ENCODE results near the gene RPL37. TPM values are rescaled to one million over a fixed set of nuclear protein-coding genes. Genes with fewer than 3 reads are reported as not detected.
"Not testable (repeated sequence)": the region's sequence is repeated elsewhere in the genome, so short reads cannot be mapped to it uniquely, and the experiment has no call there.

Gene RPL37
- 48.2 and 68.7 TPM in 2 replicates for total RNA-seq
- 534 and 566 TPM in 2 replicates for polyA plus RNA-seq

DNA sequence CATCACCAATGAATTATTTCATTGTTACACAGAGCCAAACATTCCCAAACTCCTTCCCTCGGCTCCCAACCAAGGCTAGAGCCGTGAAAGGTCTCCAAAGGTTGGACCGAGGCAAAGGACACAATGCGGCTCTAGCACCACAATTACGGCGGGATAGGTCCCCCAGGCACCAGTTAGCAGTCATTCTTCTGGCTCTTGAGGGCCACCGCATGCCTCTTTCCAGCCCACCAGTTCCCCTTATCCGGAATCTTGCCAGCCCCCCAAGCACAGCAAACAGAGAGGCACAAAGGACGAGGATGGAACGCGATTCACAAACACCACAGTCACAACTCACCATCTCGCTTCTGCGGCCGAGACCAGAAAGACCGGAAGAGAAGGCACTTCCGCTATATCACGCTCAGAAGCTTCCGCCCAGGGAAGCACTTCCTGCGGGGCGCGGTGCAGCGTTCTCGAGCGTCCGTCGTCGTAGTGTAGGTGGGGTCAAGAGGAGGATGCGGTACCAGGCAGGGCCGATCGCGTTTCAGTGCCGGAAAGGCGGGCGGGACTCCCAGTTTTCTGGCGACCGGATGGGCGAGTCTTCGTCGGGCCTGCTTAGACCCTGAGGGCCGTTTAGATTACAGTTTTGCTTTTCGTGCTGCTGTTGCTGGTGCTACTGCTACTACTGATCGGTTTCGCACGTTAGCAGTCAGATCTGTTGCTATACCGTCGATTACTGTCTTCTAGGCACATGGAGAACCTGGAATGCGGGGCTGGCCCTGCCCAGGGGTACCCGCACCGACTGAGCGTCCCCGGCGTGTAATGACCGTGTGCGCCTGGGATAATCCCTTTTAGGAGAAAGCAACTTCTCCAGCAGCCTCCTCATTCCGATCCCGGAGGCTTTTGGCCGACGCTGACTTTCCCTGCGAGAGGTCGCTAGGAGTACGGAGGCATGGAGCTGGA is at the start of gene RPL37:
TSS of gene RPL37 (minus strand) at position 374 of the 939 bp plus-strand sequence. CDS start at position 337, 37 bp downstream.
- Histone ChIP-seq H3K4me2 (peak within 1 kb of the TSS; percentile 86), H3K9me2 (replicated peaks; ENCODE audit: insufficient read depth) (no peaks in the 10 kb centered on the region), H3K79me2 (peaks cover 47% of the 10 kb centered on the region), H4K20me1 (ENCODE audit: insufficient read depth, poor library complexity, severe bottlenecking) (peaks cover 31% of the 10 kb centered on the region), H3K27ac (peak within 1 kb of the TSS; percentile 99), H3K36me3 (replicated peaks; ENCODE audit: insufficient read depth, low read depth) (peaks cover 7% of the 10 kb centered on the region), H2AFZ (peak within 1 kb of the TSS; percentile 92), H3K27me3 (no peaks in the 10 kb centered on the region), H3K4me1 (ENCODE audit: insufficient read depth) (peaks cover 23% of the 10 kb centered on the region), H3K4me3 (peak within 1 kb of the TSS; percentile 70), H3K9me3 (ENCODE audit: low read depth) (no peaks in the 10 kb centered on the region)
- TF ChIP-seq, protein P1, sequence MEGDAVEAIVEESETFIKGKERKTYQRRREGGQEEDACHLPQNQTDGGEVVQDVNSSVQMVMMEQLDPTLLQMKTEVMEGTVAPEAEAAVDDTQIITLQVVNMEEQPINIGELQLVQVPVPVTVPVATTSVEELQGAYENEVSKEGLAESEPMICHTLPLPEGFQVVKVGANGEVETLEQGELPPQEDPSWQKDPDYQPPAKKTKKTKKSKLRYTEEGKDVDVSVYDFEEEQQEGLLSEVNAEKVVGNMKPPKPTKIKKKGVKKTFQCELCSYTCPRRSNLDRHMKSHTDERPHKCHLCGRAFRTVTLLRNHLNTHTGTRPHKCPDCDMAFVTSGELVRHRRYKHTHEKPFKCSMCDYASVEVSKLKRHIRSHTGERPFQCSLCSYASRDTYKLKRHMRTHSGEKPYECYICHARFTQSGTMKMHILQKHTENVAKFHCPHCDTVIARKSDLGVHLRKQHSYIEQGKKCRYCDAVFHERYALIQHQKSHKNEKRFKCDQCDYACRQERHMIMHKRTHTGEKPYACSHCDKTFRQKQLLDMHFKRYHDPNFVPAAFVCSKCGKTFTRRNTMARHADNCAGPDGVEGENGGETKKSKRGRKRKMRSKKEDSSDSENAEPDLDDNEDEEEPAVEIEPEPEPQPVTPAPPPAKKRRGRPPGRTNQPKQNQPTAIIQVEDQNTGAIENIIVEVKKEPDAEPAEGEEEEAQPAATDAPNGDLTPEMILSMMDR (IDR thresholded peaks at IDR 0.05; ENCODE audit: poor library complexity) = no peak
- TF ChIP-seq EZH2 (IDR thresholded peaks at IDR 0.05; ENCODE audit: borderline replicate concordance) (no peak), EZH2phosphoT487 (IDR thresholded peaks at IDR 0.05; ENCODE audit: low read depth, severe bottlenecking, unreplicated experiment) (no peak)
- 2% methylated on average over 61 of the region's 61 CpGs for WGBS (ENCODE audit: low lambda C conversion rate, missing lambda C conversion rate)
- DNase-seq (ENCODE audit: low spot score) = peak; percentile 97

DNA sequence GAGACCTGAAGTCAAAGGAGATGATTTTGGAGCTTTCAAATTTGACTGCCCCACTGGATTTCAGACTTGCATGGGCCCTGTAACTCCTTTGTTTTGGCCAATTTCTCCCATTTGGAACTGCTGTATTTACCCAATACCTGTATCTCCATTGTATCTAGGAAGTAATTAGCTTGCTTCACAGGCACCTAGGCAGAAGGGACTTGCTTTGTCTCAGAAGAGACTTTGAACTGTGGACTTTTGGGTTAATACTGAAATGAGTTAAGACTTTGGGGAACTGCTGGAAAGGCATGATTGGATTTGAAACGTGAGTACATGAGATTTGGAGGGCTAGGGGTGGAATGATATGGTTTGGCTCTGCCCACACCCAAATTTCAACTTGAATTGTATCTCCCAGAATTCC is 48.0 kb upstream of the RPL37 start:
- not testable (repeated sequence) for H3K4me1 ChIP-seq (ENCODE audit: insufficient read depth); H3K27me3 ChIP-seq; H3K79me2 ChIP-seq; H3K9me2 ChIP-seq (replicated peaks; ENCODE audit: insufficient read depth); H4K20me1 ChIP-seq (ENCODE audit: insufficient read depth, poor library complexity, severe bottlenecking); H3K36me3 ChIP-seq (replicated peaks; ENCODE audit: insufficient read depth, low read depth); H3K4me3 ChIP-seq; DNase-seq (ENCODE audit: low spot score); H3K9me3 ChIP-seq (ENCODE audit: low read depth); H2AFZ ChIP-seq
- peak overlapping the region; percentile 52 for H3K4me2 ChIP-seq
- WGBS (ENCODE audit: low lambda C conversion rate, missing lambda C conversion rate) = 13% methylated on average over 1 of the region's 1 CpG
- H3K27ac ChIP-seq = peak overlapping the region; percentile 21

DNA sequence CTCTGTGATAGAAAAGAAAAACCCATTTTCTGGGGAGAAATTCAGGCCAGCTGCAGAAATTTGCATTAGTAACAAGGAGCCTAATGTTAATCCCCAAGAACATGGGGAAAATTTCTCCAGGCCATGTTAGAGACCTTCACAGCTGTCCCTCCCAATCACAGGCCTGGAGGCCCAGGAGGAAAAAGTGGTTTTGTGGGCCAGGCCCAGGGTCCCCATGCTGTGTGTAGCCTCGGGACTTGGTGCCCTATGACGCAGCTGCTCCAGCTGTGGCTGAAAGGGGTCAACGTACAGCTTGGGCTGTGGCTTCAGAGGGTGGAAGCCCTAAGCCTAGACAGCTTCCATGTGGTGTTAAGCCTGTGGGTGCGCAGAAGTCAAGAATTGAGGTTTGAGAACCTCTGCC is 47.3 kb upstream of the RPL37 start:
- Histone ChIP-seq H3K4me1 (ENCODE audit: insufficient read depth) (no peaks in the 10 kb centered on the region), H3K9me2 (replicated peaks; ENCODE audit: insufficient read depth) (no peaks in the 10 kb centered on the region), H3K4me3 (no peak overlapping the region), H3K4me2 (no peak overlapping the region), H3K79me2 (no peaks in the 10 kb centered on the region), H4K20me1 (ENCODE audit: insufficient read depth, poor library complexity, severe bottlenecking) (no peaks in the 10 kb centered on the region), H3K36me3 (replicated peaks; ENCODE audit: insufficient read depth, low read depth) (no peaks in the 10 kb centered on the region), H3K27me3 (no peaks in the 10 kb centered on the region), H3K27ac (no peak overlapping the region), H3K9me3 (ENCODE audit: low read depth) (no peaks in the 10 kb centered on the region), H2AFZ (no peak overlapping the region)
- DNase-seq (ENCODE audit: low spot score) = no peak
- WGBS (ENCODE audit: low lambda C conversion rate, missing lambda C conversion rate) = 93% methylated on average over 4 of the region's 4 CpGs
- no peak for TF ChIP-seq EZH2 (IDR thresholded peaks at IDR 0.05; ENCODE audit: borderline replicate concordance)
- TF ChIP-seq, protein P1 (IDR thresholded peaks at IDR 0.05; ENCODE audit: poor library complexity) = no peak
- no peak for TF ChIP-seq EZH2phosphoT487 (IDR thresholded peaks at IDR 0.05; ENCODE audit: low read depth, severe bottlenecking, unreplicated experiment)

DNA sequence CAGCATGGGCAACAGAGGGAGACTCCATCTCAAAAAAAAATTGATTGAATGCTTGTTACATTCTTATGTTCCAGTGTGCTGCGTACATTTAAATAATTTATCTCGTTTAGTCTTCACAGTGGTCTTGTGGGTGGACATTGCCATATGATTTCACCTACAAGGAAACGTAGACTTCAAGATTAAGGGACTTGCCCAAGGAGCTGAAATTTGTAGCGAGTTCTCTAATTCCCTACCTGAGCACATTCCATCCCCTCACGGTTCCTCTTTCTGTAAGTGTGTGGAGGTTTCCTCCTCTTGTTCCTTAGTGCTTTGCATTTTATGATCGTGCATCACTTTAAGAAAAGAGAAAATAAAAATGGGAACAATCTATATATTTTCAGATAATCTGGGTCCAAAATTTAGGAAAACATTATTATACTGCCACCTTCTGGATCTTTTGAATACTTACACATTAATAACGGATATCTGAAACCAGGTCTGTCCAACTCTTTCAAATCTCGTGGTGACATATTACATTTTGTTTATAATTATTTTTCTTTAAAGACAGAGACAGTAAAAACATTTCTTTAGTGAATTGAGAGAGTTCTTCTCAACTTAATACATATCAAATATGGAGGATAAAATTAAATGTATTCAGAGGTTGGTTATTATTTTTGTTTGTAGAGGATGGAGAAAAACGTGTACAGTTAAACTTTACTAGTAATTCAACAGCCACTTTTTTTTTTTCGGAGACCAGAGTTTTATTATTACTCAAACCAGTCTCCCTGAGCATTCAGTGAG is 44.3 kb upstream of the RPL37 start:
- H3K9me3 ChIP-seq (ENCODE audit: low read depth) = no peaks in the 10 kb centered on the region
- H3K9me2 ChIP-seq (replicated peaks; ENCODE audit: insufficient read depth) = no peaks in the 10 kb centered on the region
- H2AFZ ChIP-seq = no peak overlapping the region
- no peaks in the 10 kb centered on the region for H3K27me3 ChIP-seq
- H3K79me2 ChIP-seq = no peaks in the 10 kb centered on the region
- WGBS (ENCODE audit: low lambda C conversion rate, missing lambda C conversion rate) = 47% methylated on average over 10 of the region's 10 CpGs
- no peak overlapping the region for H3K4me3 ChIP-seq
- no peak overlapping the region for H3K27ac ChIP-seq
- H3K36me3 ChIP-seq (replicated peaks; ENCODE audit: insufficient read depth, low read depth) = no peaks in the 10 kb centered on the region
- no peaks in the 10 kb centered on the region for H4K20me1 ChIP-seq (ENCODE audit: insufficient read depth, poor library complexity, severe bottlenecking)
- no peak overlapping the region for H3K4me2 ChIP-seq
- DNase-seq (ENCODE audit: low spot score) = peak; percentile 13
- TF ChIP-seq EZH2phosphoT487 (IDR thresholded peaks at IDR 0.05; ENCODE audit: low read depth, severe bottlenecking, unreplicated experiment) = no peak
- TF ChIP-seq, protein P1 (IDR thresholded peaks at IDR 0.05; ENCODE audit: poor library complexity) = peak; percentile 71
- H3K4me1 ChIP-seq (ENCODE audit: insufficient read depth) = no peaks in the 10 kb centered on the region
